PC-3 (cell line): ENCODE measurements around the gene CAB39L.

Experiments
- CTCF ChIP-seq: fragments of 300-600 bp; sonication (generic); conservative IDR thresholded peaks from 2 replicates; pipeline ENCODE4 v1.5.1; 2017; ENCODE audit warnings: antibody characterized with exemption, low read depth, mild to moderate bottlenecking, low read length
- EZH2 ChIP-seq: fragments of 300-600 bp; sonication (generic); IDR thresholded peaks from one replicate; pipeline ENCODE4 v1.6.1; 2017; ENCODE audit warnings: antibody characterized with exemption, mild to moderate bottlenecking, low read length; ENCODE audit not compliant: unreplicated experiment

- TF ChIP-seq CTCF (no peak), EZH2 (no peak)
Observed at GRCh38 chr13:49343731-49344130, 100.1 kb downstream of the CAB39L start.
